Urinary bladder (tissue), 4 donors: Measurements from ENCODE around the gene KRT37. TPM values are rescaled to one million over a fixed set of nuclear protein-coding genes. Genes with fewer than 3 reads are reported as not detected.
"Not testable (repeated sequence)": the region's sequence is repeated elsewhere in the genome, so short reads cannot be mapped to it uniquely, and the experiment has no call there.

ENCODE experiments used
- DNase-seq: peaks from one replicate; pipeline ENCODE4 v3.0.0-alpha.2; 2015; ENCODE audit errors: extremely low spot score
- H3K27ac ChIP-seq: one replicate; pipeline ENCODE4 v1.5.1; 2013; ENCODE audit warnings: low read depth, mild to moderate bottlenecking, moderate library complexity
- H3K36me3 ChIP-seq: one replicate; pipeline ENCODE4 v1.6.1; 2013; ENCODE audit warnings: mild to moderate bottlenecking, moderate library complexity; ENCODE audit not compliant: insufficient read depth
- H3K4me1 ChIP-seq: one replicate; pipeline ENCODE4 v1.6.1; 2013; ENCODE audit warnings: mild to moderate bottlenecking, moderate library complexity; ENCODE audit not compliant: insufficient read depth
- H3K4me3 ChIP-seq: one replicate; pipeline ENCODE4 v1.5.1; 2013; ENCODE audit warnings: low read depth, low read length
- WGBS: extraction: QIAGEN DNeasy Blood & Tissue Kit; methylation state at CpG from one replicate; pipeline ENCODE4 v1.1.7; 2013; 5-methylcytosine and 5-hydroxymethylcytosine counted together
- polyA plus RNA-seq: library from polyadenylated mRNA; stranded (reverse); fragments of 200-250 nt; gene quantifications from one replicate; pipeline ENCODE4 v1.2.3, GENCODE V29; 2013
- small RNA-seq: library from RNA; depleted of rRNA; stranded (forward); fragments of <200 nt; gene quantifications from one replicate; pipeline ENCODE3, GENCODE V24; 2014
- total RNA-seq: library from RNA; depleted of rRNA; stranded (reverse); fragments of >200 nt; gene quantifications from one replicate; pipeline ENCODE4 v1.2.3, GENCODE V29; 2014
- donor health status: healthy with polysubstance abuse.
- donor health status: healthy.

Gene KRT37
- total and polyA plus RNA-seq, 2 donors = not detected

DNA sequence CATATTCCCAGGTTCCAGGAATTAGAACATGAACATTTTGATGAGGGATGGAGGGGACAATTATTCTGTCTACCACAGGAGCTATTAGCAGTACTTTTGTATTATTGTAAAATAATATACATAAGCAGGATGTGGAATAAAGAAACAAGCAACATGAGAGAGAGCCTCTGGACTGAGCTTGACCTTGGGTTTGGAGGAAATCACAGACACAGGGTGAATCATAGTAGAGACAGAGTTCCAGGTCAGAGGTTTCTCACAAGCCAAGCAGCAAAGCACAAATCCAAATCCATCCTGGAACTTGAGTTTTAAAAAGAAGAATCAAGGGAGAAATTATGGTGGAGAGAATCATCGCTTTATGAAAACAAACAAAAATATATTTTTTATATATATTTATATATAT lies 32.1 kb downstream of the KRT37 start:
- no peak for DNase-seq
- H3K4me3 ChIP-seq = no peak overlapping the region
- no peaks in the 10 kb centered on the region for H3K4me1 ChIP-seq
- H3K27ac ChIP-seq = no peak overlapping the region
- 95% methylated on average over 1 of the region's 1 CpG for WGBS
- H3K36me3 ChIP-seq = no peaks in the 10 kb centered on the region

- no peak overlapping the region for H3K27ac ChIP-seq
- WGBS = 54% methylated on average over 2 of the region's 2 CpGs
- no peaks in the 10 kb centered on the region for H3K4me1 ChIP-seq
- H3K36me3 ChIP-seq = no peaks in the 10 kb centered on the region
- DNase-seq = no peak
- H3K4me3 ChIP-seq = no peak overlapping the region
Observed at GRCh38 chr17:41391535-41391934, 32.9 kb downstream of the KRT37 start.

GRCh38 chr17:41390411-41390938 lies 33.9 kb downstream of the KRT37 start:
- H3K4me1 ChIP-seq = no peaks in the 10 kb centered on the region
- H3K36me3 ChIP-seq = no peaks in the 10 kb centered on the region
- whole genome bisulfite sequencing = 39% methylated on average over 7 of the region's 7 CpGs
- no peak overlapping the region for H3K27ac ChIP-seq
- no peak for DNase-seq
- H3K4me3 ChIP-seq = no peak overlapping the region

GRCh38 chr17:41387670-41388069 lies 36.7 kb downstream of the KRT37 start:
- Histone ChIP-seq H3K4me1 (no peaks in the 10 kb centered on the region), H3K36me3 (no peaks in the 10 kb centered on the region), H3K27ac (no peak overlapping the region), H3K4me3 (no peak overlapping the region)
- WGBS = 61% methylated on average over 4 of the region's 4 CpGs
- DNase-seq = no peak

GRCh38 chr17:41386227-41386626 lies 38.2 kb downstream of the KRT37 start:
- DNase-seq = no peak
- WGBS = 96% methylated on average over 1 of the region's 1 CpG

GRCh38 chr17:41383690-41384089 lies 40.7 kb downstream of the KRT37 start:
- Histone ChIP-seq H3K4me3 (no peak overlapping the region), H3K4me1 (no peaks in the 10 kb centered on the region), H3K27ac (peak overlapping the region; percentile 5), H3K36me3 (no peaks in the 10 kb centered on the region)
- 96% methylated on average over 1 of the region's 1 CpG for WGBS
- no peak for DNase-seq

More at GRCh38 chr17:41386227-41386626, 38.2 kb downstream of the KRT37 start:
- Histone ChIP-seq H3K4me3 (no peak overlapping the region), H3K27ac (no peak overlapping the region), H3K4me1 (no peaks in the 10 kb centered on the region), H3K36me3 (no peaks in the 10 kb centered on the region)

GRCh38 chr17:41382394-41382793 lies 42.0 kb downstream of the KRT37 start:
- no peak for DNase-seq
- Histone ChIP-seq H3K4me3 (no peak overlapping the region), H3K27ac (no peak overlapping the region), H3K36me3 (no peaks in the 10 kb centered on the region), H3K4me1 (no peaks in the 10 kb centered on the region)
- 83% methylated on average over 1 of the region's 1 CpG for WGBS

DNA sequence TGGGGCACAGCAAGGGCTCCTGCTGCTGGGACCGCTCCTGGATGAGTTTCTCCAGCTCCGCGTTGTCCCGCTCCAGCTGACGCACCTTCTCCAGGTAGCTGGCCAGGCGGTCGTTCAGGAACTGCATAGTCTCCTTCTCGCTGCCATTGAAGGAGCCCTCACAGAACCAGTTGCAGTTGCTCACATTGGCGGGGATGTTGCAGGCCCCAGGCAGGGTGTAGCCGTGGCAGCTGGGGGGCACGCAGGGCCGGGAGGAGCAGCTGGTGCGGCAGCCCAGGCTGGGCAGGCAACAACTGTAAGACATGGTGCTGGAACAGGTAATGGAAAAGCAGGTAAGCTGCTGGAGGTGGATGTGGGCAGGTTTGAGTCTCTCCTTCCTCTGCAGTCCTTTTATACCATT lies 42.4 kb downstream of the KRT37 start, which contains the start of gene KRT34:
Gene KRT34 (minus strand): TSS at position 364 of the 400 bp plus-strand sequence. CDS start 60 bp downstream, at position 304.
- H3K4me1 ChIP-seq = not testable (repeated sequence)

DNA sequence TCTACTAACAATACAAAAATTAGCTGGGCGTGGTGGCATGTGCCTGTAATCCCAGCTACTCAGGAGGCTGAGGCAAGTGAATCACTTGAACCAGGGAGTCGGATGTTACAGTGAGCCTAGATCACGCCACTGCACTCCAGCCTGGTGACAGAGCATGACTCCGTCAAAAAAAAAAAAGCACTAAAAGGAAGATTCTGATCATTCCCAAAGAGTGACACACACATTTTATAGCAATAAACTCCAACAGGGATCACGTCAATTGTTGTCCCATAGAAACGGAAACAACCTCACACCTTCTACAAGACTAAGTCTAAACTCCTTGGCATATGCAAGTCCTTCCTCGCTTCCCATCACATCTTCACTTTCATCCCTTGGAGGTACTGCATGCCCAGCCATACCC lies 44.3 kb downstream of the KRT37 start:
- 84% methylated on average over 7 of the region's 7 CpGs for WGBS
- not testable (repeated sequence) for DNase-seq, H3K4me3 ChIP-seq, H3K4me1 ChIP-seq, H3K27ac ChIP-seq, H3K36me3 ChIP-seq

More for the DNA sequence above, 42.4 kb downstream of the KRT37 start, which contains the start of gene KRT34:
- not testable (repeated sequence) for H3K27ac ChIP-seq, DNase-seq, H3K4me3 ChIP-seq, H3K36me3 ChIP-seq
- 95% methylated on average over 13 of the region's 13 CpGs for WGBS

- Histone ChIP-seq H3K4me1 (no peaks in the 10 kb centered on the region), H3K27ac (no peak overlapping the region), H3K4me3 (no peak overlapping the region), H3K36me3 (no peaks in the 10 kb centered on the region)
- 17% methylated on average over 2 of the region's 2 CpGs for WGBS
- DNase-seq = no peak
Observed at GRCh38 chr17:41377546-41377945, 46.8 kb downstream of the KRT37 start.

Small RNAs within 50 kb of the gene (small RNA-seq; reads per million reads assigned to genes)
- gene RNU2-32P = 0.30 reads per million, percentile 9 among the genes with 10 or more reads in this experiment

Other genes with a start within 250 kb of the KRT37 start
- not detected for gene KRTAP4-2, start 246.4 kb downstream of the KRT37 start, total RNA-seq
- not detected for gene KRTAP4-2, start 246.4 kb downstream of the KRT37 start, polyA plus RNA-seq
- not detected for gene KRTAP4-1, start 239.7 kb downstream of the KRT37 start, total RNA-seq
- not detected for gene KRTAP4-1, start 239.7 kb downstream of the KRT37 start, polyA plus RNA-seq
- not detected for gene KRTAP9-1, start 234.7 kb downstream of the KRT37 start, total RNA-seq
- gene KRTAP9-1, start 234.7 kb downstream of the KRT37 start, polyA plus RNA-seq = not detected
- not detected for gene KRTAP9-2, start 197.9 kb downstream of the KRT37 start, total RNA-seq
- gene KRTAP9-2, start 197.9 kb downstream of the KRT37 start, polyA plus RNA-seq = not detected
- not detected for gene KRTAP9-3, start 192.1 kb downstream of the KRT37 start, total RNA-seq
- not detected for gene KRTAP9-3, start 192.1 kb downstream of the KRT37 start, polyA plus RNA-seq
- gene KRTAP9-8, start 186.6 kb downstream of the KRT37 start, total RNA-seq = not detected
- not detected for gene KRTAP9-8, start 186.6 kb downstream of the KRT37 start, polyA plus RNA-seq
- gene KRTAP9-4, start 174.9 kb downstream of the KRT37 start, total RNA-seq = not detected
- gene KRTAP9-4, start 174.9 kb downstream of the KRT37 start, polyA plus RNA-seq = not detected
- not detected for gene KRTAP9-9, start 169.2 kb downstream of the KRT37 start, total RNA-seq
- not detected for gene KRTAP9-9, start 169.2 kb downstream of the KRT37 start, polyA plus RNA-seq
- not detected for gene KRTAP9-6, start 159.2 kb downstream of the KRT37 start, total RNA-seq
- not detected for gene KRTAP9-6, start 159.2 kb downstream of the KRT37 start, polyA plus RNA-seq
- not detected for gene KRTAP9-7, start 148.9 kb downstream of the KRT37 start, total RNA-seq
- gene KRTAP9-7, start 148.9 kb downstream of the KRT37 start, polyA plus RNA-seq = not detected
- not detected for gene KRTAP29-1, start 121.7 kb downstream of the KRT37 start, total RNA-seq
- not detected for gene KRTAP29-1, start 121.7 kb downstream of the KRT37 start, polyA plus RNA-seq
- not detected for gene KRTAP16-1, start 115.3 kb downstream of the KRT37 start, total RNA-seq
- gene KRTAP16-1, start 115.3 kb downstream of the KRT37 start, polyA plus RNA-seq = not detected
- not detected for gene KRTAP17-1, start 108.9 kb downstream of the KRT37 start, total RNA-seq
- not detected for gene KRTAP17-1, start 108.9 kb downstream of the KRT37 start, polyA plus RNA-seq
- not detected for gene KRT33A, start 73.8 kb downstream of the KRT37 start, total RNA-seq
- not detected for gene KRT33A, start 73.8 kb downstream of the KRT37 start, polyA plus RNA-seq
- not detected for gene KRT33B, start 54.8 kb downstream of the KRT37 start, total RNA-seq
- gene KRT33B, start 54.8 kb downstream of the KRT37 start, polyA plus RNA-seq = not detected
- gene KRT34, start 42.3 kb downstream of the KRT37 start, total RNA-seq = not detected
- not detected for gene KRT34, start 42.3 kb downstream of the KRT37 start, polyA plus RNA-seq
- gene KRT31, start 27.0 kb downstream of the KRT37 start, total RNA-seq = 0.16 TPM
- gene KRT31, start 27.0 kb downstream of the KRT37 start, polyA plus RNA-seq = not detected
- not detected for gene KRT38, start 16.4 kb upstream of the KRT37 start, total RNA-seq
- not detected for gene KRT38, start 16.4 kb upstream of the KRT37 start, polyA plus RNA-seq
- not detected for gene KRT32, start 42.8 kb upstream of the KRT37 start, total RNA-seq
- not detected for gene KRT32, start 42.8 kb upstream of the KRT37 start, polyA plus RNA-seq
- gene KRT35, start 56.6 kb upstream of the KRT37 start, total RNA-seq = not detected
- gene KRT35, start 56.6 kb upstream of the KRT37 start, polyA plus RNA-seq = not detected
- gene KRT36, start 65.3 kb upstream of the KRT37 start, total RNA-seq = not detected
- not detected for gene KRT36, start 65.3 kb upstream of the KRT37 start, polyA plus RNA-seq
- gene KRT13, start 81.0 kb upstream of the KRT37 start, total RNA-seq = 356 TPM
- 401 TPM for gene KRT13, start 81.0 kb upstream of the KRT37 start, polyA plus RNA-seq
- gene KRT15, start 94.3 kb upstream of the KRT37 start, total RNA-seq = 4.7 TPM
- gene KRT15, start 94.3 kb upstream of the KRT37 start, polyA plus RNA-seq = 11.9 TPM
- gene KRT19, start 103.7 kb upstream of the KRT37 start, total RNA-seq = 299 TPM
- 418 TPM for gene KRT19, start 103.7 kb upstream of the KRT37 start, polyA plus RNA-seq
- gene KRT9, start 147.5 kb upstream of the KRT37 start, total RNA-seq = not detected
- gene KRT9, start 147.5 kb upstream of the KRT37 start, polyA plus RNA-seq = not detected
- gene KRT14, start 162.3 kb upstream of the KRT37 start, total RNA-seq = not detected
- 0.14 TPM for gene KRT14, start 162.3 kb upstream of the KRT37 start, polyA plus RNA-seq
- gene KRT16, start 188.2 kb upstream of the KRT37 start, total RNA-seq = not detected
- gene KRT16, start 188.2 kb upstream of the KRT37 start, polyA plus RNA-seq = 0.20 TPM
- 33.5 TPM for gene KRT17, start 200.0 kb upstream of the KRT37 start, total RNA-seq
- gene KRT17, start 200.0 kb upstream of the KRT37 start, polyA plus RNA-seq = 72.1 TPM